Testis (tissue), 2 donors: ENCODE data around the gene PIEZO1.

Experiments used
- POLR2A ChIP-seq: fragments of 450-650 bp; IDR thresholded peaks from one replicate; pipeline ENCODE4 v1.6.1; 2017; ENCODE audit warnings: antibody characterized with exemption, mild to moderate bottlenecking, moderate library complexity
- TF ChIP-seq, protein P1 (sequence below), 3 experiments: fragments of 450-650 bp in 2 of 3; fragments of 200-600 bp in 1 of 3; sonication (generic) in 1 of 3; IDR thresholded peaks; one replicate each; pipeline ENCODE4 v1.5.1; 2016 to 2019; ENCODE audit warnings: antibody characterized with exemption in 3 of 3, mild to moderate bottlenecking in 2 of 3, moderate library complexity in 1 of 3

GRCh38 chr16:88672776-88673175 is 112.2 kb downstream of the PIEZO1 start:
- no peak for TF ChIP-seq POLR2A
- TF ChIP-seq, protein P1, sequence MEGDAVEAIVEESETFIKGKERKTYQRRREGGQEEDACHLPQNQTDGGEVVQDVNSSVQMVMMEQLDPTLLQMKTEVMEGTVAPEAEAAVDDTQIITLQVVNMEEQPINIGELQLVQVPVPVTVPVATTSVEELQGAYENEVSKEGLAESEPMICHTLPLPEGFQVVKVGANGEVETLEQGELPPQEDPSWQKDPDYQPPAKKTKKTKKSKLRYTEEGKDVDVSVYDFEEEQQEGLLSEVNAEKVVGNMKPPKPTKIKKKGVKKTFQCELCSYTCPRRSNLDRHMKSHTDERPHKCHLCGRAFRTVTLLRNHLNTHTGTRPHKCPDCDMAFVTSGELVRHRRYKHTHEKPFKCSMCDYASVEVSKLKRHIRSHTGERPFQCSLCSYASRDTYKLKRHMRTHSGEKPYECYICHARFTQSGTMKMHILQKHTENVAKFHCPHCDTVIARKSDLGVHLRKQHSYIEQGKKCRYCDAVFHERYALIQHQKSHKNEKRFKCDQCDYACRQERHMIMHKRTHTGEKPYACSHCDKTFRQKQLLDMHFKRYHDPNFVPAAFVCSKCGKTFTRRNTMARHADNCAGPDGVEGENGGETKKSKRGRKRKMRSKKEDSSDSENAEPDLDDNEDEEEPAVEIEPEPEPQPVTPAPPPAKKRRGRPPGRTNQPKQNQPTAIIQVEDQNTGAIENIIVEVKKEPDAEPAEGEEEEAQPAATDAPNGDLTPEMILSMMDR (IDR thresholded peaks at IDR 0.05): no peak
